GM12892 (cell line): ENCODE measurements around the gene OR52E2.

Experiments used
- POLR2A ChIP-seq: IDR thresholded peaks from 2 replicates; pipeline ENCODE4 v1.6.1; 2011; ENCODE audit warnings: low read depth, low read length, control low read depth
- POLR2AphosphoS5 ChIP-seq: IDR thresholded peaks from 2 replicates; pipeline ENCODE4 v1.6.1; 2011; ENCODE audit warnings: low read depth, low read length, control low read depth
- TAF1 ChIP-seq: IDR thresholded peaks from 2 replicates; pipeline ENCODE4 v1.6.1; 2011; ENCODE audit warnings: low read depth, mild to moderate bottlenecking, control low read depth, low read length, borderline replicate concordance

GRCh38 chr11:5021996-5022395, 37.4 kb downstream of the OR52E2 start:
- TF ChIP-seq POLR2AphosphoS5 = no peak
- no peak for TF ChIP-seq POLR2A
- TF ChIP-seq TAF1 = no peak
